ENCODE data around the gene CCDC85C.

Gene CCDC85C

GRCh38 chr14:99603471-99604277 is at the start of gene CCDC85C:
Gene CCDC85C (minus strand): TSS chr14:99604207. CDS start chr14:99603959, 248 bp downstream.
- no peaks in the 10 kb centered on the region for H3K27me3 ChIP-seq (ENCODE audit: control insufficient read depth, insufficient read depth, low read length)

GRCh38 chr14:99651953-99652746 is 48.1 kb upstream of the CCDC85C start:
- H3K9ac ChIP-seq (ENCODE audit: low read length) = no peak overlapping the region
- H3K27ac ChIP-seq (ENCODE audit: low read depth, low read length) = no peak overlapping the region
- H3K4me3 ChIP-seq (ENCODE audit: low read length) = no peak overlapping the region
- H3K4me1 ChIP-seq (ENCODE audit: control insufficient read depth, insufficient read depth, low read length) = peaks cover 3% of the 10 kb centered on the region
- no peaks in the 10 kb centered on the region for H3K27me3 ChIP-seq (ENCODE audit: control insufficient read depth, insufficient read depth, low read length)
- H3K36me3 ChIP-seq (ENCODE audit: control insufficient read depth, insufficient read depth, low read length) = no peaks in the 10 kb centered on the region

More at GRCh38 chr14:99603471-99604277, at the start of gene CCDC85C:
- Histone ChIP-seq H3K4me1 (ENCODE audit: control insufficient read depth, insufficient read depth, low read length) (peaks cover 16% of the 10 kb centered on the region), H3K9ac (ENCODE audit: low read length) (peak within 1 kb of the TSS; percentile 37), H3K4me3 (ENCODE audit: low read length) (peak within 1 kb of the TSS; percentile 76), H3K36me3 (ENCODE audit: control insufficient read depth, insufficient read depth, low read length) (no peaks in the 10 kb centered on the region), H3K27ac (ENCODE audit: low read depth, low read length) (peak within 1 kb of the TSS; percentile 74)

DNA sequence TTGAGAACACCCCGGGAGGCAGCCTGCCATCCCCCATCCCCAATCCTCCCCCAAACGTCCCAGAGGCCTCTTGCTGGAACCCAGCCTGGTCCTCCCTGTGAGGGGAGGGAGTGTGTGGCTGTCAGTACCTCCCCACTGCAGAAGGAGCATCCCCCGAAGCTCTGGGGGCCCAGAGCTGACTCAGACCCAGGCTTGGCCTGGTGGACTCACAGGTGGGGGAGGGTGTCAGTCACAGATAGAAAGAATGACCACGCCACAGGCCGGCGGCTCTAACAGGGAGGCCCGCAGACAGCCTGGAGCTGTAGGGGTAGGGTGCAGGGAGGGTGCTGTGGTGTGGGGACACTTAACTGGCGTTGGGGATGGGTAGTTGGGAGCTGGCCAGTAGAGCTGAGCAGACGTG is 46.2 kb upstream of the CCDC85C start:
- no peaks in the 10 kb centered on the region for H3K27me3 ChIP-seq (ENCODE audit: control insufficient read depth, insufficient read depth, low read length)
- no peak overlapping the region for H3K27ac ChIP-seq (ENCODE audit: low read depth, low read length)
- peaks cover 3% of the 10 kb centered on the region for H3K4me1 ChIP-seq (ENCODE audit: control insufficient read depth, insufficient read depth, low read length)
- no peak overlapping the region for H3K9ac ChIP-seq (ENCODE audit: low read length)
- no peaks in the 10 kb centered on the region for H3K36me3 ChIP-seq (ENCODE audit: control insufficient read depth, insufficient read depth, low read length)
- H3K4me3 ChIP-seq (ENCODE audit: low read length) = no peak overlapping the region

- H3K9ac ChIP-seq (ENCODE audit: low read length) = no peak overlapping the region
- no peak overlapping the region for H3K27ac ChIP-seq (ENCODE audit: low read depth, low read length)
These were observed 45.6 kb upstream of the CCDC85C start for GRCh38 chr14:99649643-99650042.

DNA sequence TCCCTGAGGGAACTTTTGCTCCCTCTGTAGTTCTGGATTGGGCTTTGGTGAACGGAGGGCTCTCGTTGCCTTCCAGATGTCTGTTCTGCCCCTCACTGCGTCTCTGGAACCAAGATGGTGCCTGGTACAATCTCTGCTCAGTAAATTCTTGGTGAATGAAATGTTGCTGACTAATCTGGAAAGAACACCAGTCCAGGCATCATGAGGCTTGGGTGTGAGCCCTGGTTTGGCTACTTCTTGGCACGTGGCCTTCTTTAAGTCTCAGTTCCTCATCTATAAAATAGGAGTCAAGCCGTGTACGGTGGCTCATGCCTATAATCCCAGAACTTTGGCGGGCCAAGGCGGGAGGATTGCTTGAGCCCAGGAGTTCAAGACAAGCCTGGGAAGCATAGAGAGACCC is 45.2 kb upstream of the CCDC85C start:
- Histone ChIP-seq H3K4me3 (ENCODE audit: low read length) (no peak overlapping the region), H3K27me3 (ENCODE audit: control insufficient read depth, insufficient read depth, low read length) (no peaks in the 10 kb centered on the region), H3K36me3 (ENCODE audit: control insufficient read depth, insufficient read depth, low read length) (no peaks in the 10 kb centered on the region), H3K9ac (ENCODE audit: low read length) (no peak overlapping the region), H3K27ac (ENCODE audit: low read depth, low read length) (no peak overlapping the region), H3K4me1 (ENCODE audit: control insufficient read depth, insufficient read depth, low read length) (peaks cover 4% of the 10 kb centered on the region)

More at GRCh38 chr14:99649643-99650042, 45.6 kb upstream of the CCDC85C start:
- H3K27me3 ChIP-seq (ENCODE audit: control insufficient read depth, insufficient read depth, low read length) = no peaks in the 10 kb centered on the region
- no peak overlapping the region for H3K4me3 ChIP-seq (ENCODE audit: low read length)
- H3K4me1 ChIP-seq (ENCODE audit: control insufficient read depth, insufficient read depth, low read length) = peaks cover 6% of the 10 kb centered on the region
- H3K36me3 ChIP-seq (ENCODE audit: control insufficient read depth, insufficient read depth, low read length) = no peaks in the 10 kb centered on the region

DNA sequence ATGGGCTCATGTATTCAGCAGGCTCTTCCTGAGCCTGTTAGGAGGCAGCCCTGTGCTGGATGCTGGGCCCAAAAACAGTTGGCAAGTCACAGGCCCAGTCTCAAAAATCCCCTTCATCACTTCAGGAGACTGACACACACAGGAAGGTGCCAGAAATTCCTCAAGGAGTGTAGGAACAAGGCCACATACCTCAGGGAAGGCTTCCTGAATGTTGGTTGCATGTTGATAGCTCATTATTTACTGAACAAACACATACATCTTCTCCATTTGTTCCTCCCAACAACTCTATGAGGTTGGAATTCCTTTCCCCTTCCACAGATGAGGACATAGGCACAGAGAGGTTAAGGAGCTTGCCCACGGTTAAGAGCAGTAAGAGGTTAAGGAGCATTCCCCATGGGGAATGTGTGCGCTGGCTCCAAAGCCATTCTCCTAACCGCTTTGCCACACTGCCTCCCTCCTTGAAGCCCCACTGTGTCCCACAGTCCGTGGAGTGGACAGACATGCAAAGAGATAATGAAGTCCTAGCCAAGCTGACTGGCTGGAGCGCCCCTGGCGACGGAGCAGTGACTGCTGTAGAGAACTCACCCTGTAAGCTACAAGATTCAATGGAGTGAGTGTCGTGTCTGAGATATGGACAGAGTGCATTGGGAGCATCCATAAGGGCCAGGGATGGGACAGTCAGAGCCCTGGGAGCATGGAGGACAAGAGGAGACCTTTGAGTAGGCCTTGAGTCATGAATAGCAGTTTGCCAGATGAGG is 44.2 kb upstream of the CCDC85C start:
- no peaks in the 10 kb centered on the region for H3K27me3 ChIP-seq (ENCODE audit: control insufficient read depth, insufficient read depth, low read length)
- H3K4me1 ChIP-seq (ENCODE audit: control insufficient read depth, insufficient read depth, low read length) = peaks cover 4% of the 10 kb centered on the region

DNA sequence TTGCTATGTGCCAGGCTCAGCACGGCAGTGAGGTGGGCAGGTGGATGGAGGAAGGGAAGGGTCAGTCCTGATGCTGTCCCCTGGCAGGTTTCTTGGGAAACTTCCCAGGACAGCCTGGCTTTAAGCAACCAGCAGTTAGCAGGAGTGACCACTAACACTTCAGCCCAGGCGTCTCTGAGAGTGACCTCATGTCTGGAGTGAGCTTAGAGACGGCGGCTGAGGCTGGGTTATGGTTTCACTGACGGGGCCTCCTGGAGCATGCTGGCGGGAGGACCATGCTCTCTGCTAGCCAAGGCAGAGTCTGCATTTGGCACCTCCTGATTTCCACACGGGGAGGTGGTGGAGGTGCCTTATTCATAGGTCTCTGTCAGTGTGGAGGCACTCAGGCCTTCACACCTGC is 43.4 kb upstream of the CCDC85C start:
- no peak overlapping the region for H3K27ac ChIP-seq (ENCODE audit: low read depth, low read length)
- peaks cover 4% of the 10 kb centered on the region for H3K4me1 ChIP-seq (ENCODE audit: control insufficient read depth, insufficient read depth, low read length)
- H3K27me3 ChIP-seq (ENCODE audit: control insufficient read depth, insufficient read depth, low read length) = no peaks in the 10 kb centered on the region

More for the DNA sequence above, 44.2 kb upstream of the CCDC85C start:
- H3K36me3 ChIP-seq (ENCODE audit: control insufficient read depth, insufficient read depth, low read length) = no peaks in the 10 kb centered on the region
- no peak overlapping the region for H3K4me3 ChIP-seq (ENCODE audit: low read length)
- H3K9ac ChIP-seq (ENCODE audit: low read length) = no peak overlapping the region
- H3K27ac ChIP-seq (ENCODE audit: low read depth, low read length) = no peak overlapping the region

GRCh38 chr14:99645545-99646505 is 41.8 kb upstream of the CCDC85C start:
- Histone ChIP-seq H3K4me3 (ENCODE audit: low read length) (peak overlapping the region; percentile 61), H3K27me3 (ENCODE audit: control insufficient read depth, insufficient read depth, low read length) (no peaks in the 10 kb centered on the region), H3K9ac (ENCODE audit: low read length) (no peak overlapping the region), H3K27ac (ENCODE audit: low read depth, low read length) (no peak overlapping the region), H3K36me3 (ENCODE audit: control insufficient read depth, insufficient read depth, low read length) (no peaks in the 10 kb centered on the region), H3K4me1 (ENCODE audit: control insufficient read depth, insufficient read depth, low read length) (peaks cover 4% of the 10 kb centered on the region)

More for the DNA sequence above, 43.4 kb upstream of the CCDC85C start:
- H3K4me3 ChIP-seq (ENCODE audit: low read length) = no peak overlapping the region
- no peaks in the 10 kb centered on the region for H3K36me3 ChIP-seq (ENCODE audit: control insufficient read depth, insufficient read depth, low read length)
- H3K9ac ChIP-seq (ENCODE audit: low read length) = no peak overlapping the region

GRCh38 chr14:99644723-99645544 is 40.9 kb upstream of the CCDC85C start, which contains the start of gene HHIPL1:
Gene HHIPL1 (plus strand): TSS chr14:99645129. CDS start chr14:99645208, 79 bp downstream.
- Histone ChIP-seq H3K27ac (ENCODE audit: low read depth, low read length) (peak within 1 kb of the TSS; percentile 22), H3K36me3 (ENCODE audit: control insufficient read depth, insufficient read depth, low read length) (no peaks in the 10 kb centered on the region), H3K9ac (ENCODE audit: low read length) (no peak within 1 kb of the TSS), H3K4me3 (ENCODE audit: low read length) (peak within 1 kb of the TSS; percentile 61), H3K4me1 (ENCODE audit: control insufficient read depth, insufficient read depth, low read length) (peaks cover 4% of the 10 kb centered on the region), H3K27me3 (ENCODE audit: control insufficient read depth, insufficient read depth, low read length) (no peaks in the 10 kb centered on the region)

DNA sequence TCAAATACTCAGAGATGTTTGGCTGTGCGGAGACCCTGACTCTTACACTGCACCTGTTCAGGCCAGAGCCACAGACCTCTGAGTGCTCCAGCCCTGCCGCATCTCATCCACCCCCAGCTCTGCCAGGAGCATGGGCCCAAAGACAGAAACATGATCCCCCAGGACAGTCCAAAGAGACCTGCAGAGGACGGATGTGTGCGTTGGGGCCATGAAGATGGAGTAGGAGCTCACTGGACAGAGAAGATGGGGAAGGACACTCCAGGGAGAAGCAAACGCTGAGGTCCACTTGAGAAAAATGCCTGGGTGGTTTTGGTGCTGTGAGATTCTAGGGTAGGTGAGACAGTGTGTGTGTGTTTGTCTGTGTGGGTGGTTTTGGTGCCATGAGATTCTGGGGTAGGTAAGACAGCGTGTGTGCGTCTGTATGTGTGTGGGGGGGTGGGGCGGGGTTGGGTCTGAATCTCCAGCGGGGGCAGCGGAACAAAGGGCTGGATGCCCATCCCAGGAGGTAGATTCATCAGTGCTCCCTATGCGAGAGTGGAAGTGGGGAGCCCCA is 40.1 kb upstream of the CCDC85C start:
- Histone ChIP-seq H3K9ac (ENCODE audit: low read length) (no peak overlapping the region), H3K4me1 (ENCODE audit: control insufficient read depth, insufficient read depth, low read length) (peaks cover 4% of the 10 kb centered on the region), H3K27me3 (ENCODE audit: control insufficient read depth, insufficient read depth, low read length) (no peaks in the 10 kb centered on the region), H3K4me3 (ENCODE audit: low read length) (no peak overlapping the region), H3K36me3 (ENCODE audit: control insufficient read depth, insufficient read depth, low read length) (no peaks in the 10 kb centered on the region), H3K27ac (ENCODE audit: low read depth, low read length) (no peak overlapping the region)
